Activated T-cell treated with anti-CD3 and anti-CD28 coated beads for 24 hours (primary cell): ENCODE data around the gene ATP9A.
A peak's percentile ranks its signal among the peaks of the same experiment; 100 is the strongest.

Experiments used
- DNase-seq: peaks from one replicate; pipeline ENCODE4 v3.0.0-alpha.2; 2020; ENCODE audit warnings: low read depth

ATP9A gene

GRCh38 chr20:51596668-51597388 is 171.4 kb downstream of the ATP9A start:
- DNase-seq: no peak

GRCh38 chr20:51595744-51596143 is 172.4 kb downstream of the ATP9A start:
- DNase-seq: no peak

- peak; percentile 75 for DNase-seq
Measured at GRCh38 chr20:51595058-51595532, 173.1 kb downstream of the ATP9A start.

- DNase-seq: no peak
Measured at GRCh38 chr20:51594236-51595057, 173.7 kb downstream of the ATP9A start.

- DNase-seq: no peak
Measured at GRCh38 chr20:51593584-51593983, 174.6 kb downstream of the ATP9A start.

- DNase-seq: no peak
Measured at GRCh38 chr20:51592564-51592963, 175.6 kb downstream of the ATP9A start.

- DNase-seq: no peak
Measured at GRCh38 chr20:51591871-51592270, 176.3 kb downstream of the ATP9A start.

- DNase-seq: no peak
Measured at GRCh38 chr20:51588762-51589161, 179.4 kb downstream of the ATP9A start.

GRCh38 chr20:51587145-51587544 is 181.0 kb downstream of the ATP9A start:
- DNase-seq: no peak

GRCh38 chr20:51586005-51586440 is 182.2 kb downstream of the ATP9A start:
- no peak for DNase-seq

GRCh38 chr20:51585148-51585547 is 183.0 kb downstream of the ATP9A start:
- DNase-seq: no peak

GRCh38 chr20:51584737-51585136 is 183.5 kb downstream of the ATP9A start:
- DNase-seq: no peak

GRCh38 chr20:51584116-51584515 is 184.1 kb downstream of the ATP9A start:
- DNase-seq: no peak

- DNase-seq: no peak
Measured at GRCh38 chr20:51583499-51583898, 184.7 kb downstream of the ATP9A start.

GRCh38 chr20:51583073-51583472 is 185.1 kb downstream of the ATP9A start:
- no peak for DNase-seq

- DNase-seq: no peak
Measured at GRCh38 chr20:51581571-51581970, 186.6 kb downstream of the ATP9A start.

- no peak for DNase-seq
Measured at GRCh38 chr20:51579137-51579536, 189.1 kb downstream of the ATP9A start.

- DNase-seq: no peak
Measured at GRCh38 chr20:51578145-51578459, 190.1 kb downstream of the ATP9A start.

GRCh38 chr20:51577432-51578144 is 190.6 kb downstream of the ATP9A start:
- no peak for DNase-seq

- no peak for DNase-seq
Measured at GRCh38 chr20:51575486-51575885, 192.7 kb downstream of the ATP9A start.

GRCh38 chr20:51574248-51575033 is 193.7 kb downstream of the ATP9A start:
- DNase-seq: no peak
